Suprapubic skin (tissue), 4 donors: ENCODE data around the gene UTP25. TPM values are rescaled to one million over a fixed set of nuclear protein-coding genes. Genes with fewer than 3 reads are reported as not detected.

ENCODE experiments used
- DNase-seq, 2 donors: peaks; one replicate each; pipeline ENCODE4 v3.0.0-alpha.2; 2019; ENCODE audit warnings: low spot score in 2 of 2
- H3K27ac ChIP-seq: fragments of 200-600 bp; sonication (generic); one replicate; pipeline ENCODE4 v1.5.1; 2019
- H3K27me3 ChIP-seq: fragments of 200-600 bp; sonication (generic); one replicate; pipeline ENCODE4 v1.5.1; 2019
- H3K36me3 ChIP-seq: fragments of 200-600 bp; sonication (generic); one replicate; pipeline ENCODE4 v1.5.1; 2019
- H3K4me1 ChIP-seq: fragments of 200-600 bp; sonication (generic); one replicate; pipeline ENCODE4 v1.5.1; 2019
- H3K4me3 ChIP-seq: fragments of 200-600 bp; sonication (generic); one replicate; pipeline ENCODE4 v1.5.1; 2019; ENCODE audit warnings: mild to moderate bottlenecking
- H3K9me3 ChIP-seq: fragments of 200-600 bp; sonication (generic); one replicate; pipeline ENCODE4 v1.5.1; 2019
- EP300 ChIP-seq: sonication (generic); formaldehyde crosslinking; IDR thresholded peaks from one replicate; pipeline ENCODE4 v1.6.1; 2017; ENCODE audit warnings: antibody characterized with exemption
- POLR2A ChIP-seq, 2 donors: fragments of 450-650 bp; IDR thresholded peaks; one replicate each; pipeline ENCODE4 v1.6.1; 2017; ENCODE audit warnings: antibody characterized with exemption in 2 of 2, mild to moderate bottlenecking in 2 of 2, moderate library complexity in 2 of 2
- POLR2AphosphoS5 ChIP-seq, 3 donors: sonication (generic); formaldehyde crosslinking; IDR thresholded peaks; one replicate each; pipeline ENCODE4 v1.6.1; 2017; ENCODE audit warnings: antibody characterized with exemption in 3 of 3
- whole genome bisulfite sequencing: methylation state at CpG from one replicate; pipeline ENCODE4 v1.1.5; 2018; 5-methylcytosine and 5-hydroxymethylcytosine counted together
- total RNA-seq, 4 donors: library from RNA; depleted of rRNA; stranded (reverse); fragments of >200 nt; gene quantifications; one replicate each; pipeline ENCODE4 v1.1.0, GENCODE V29; 2016
- TF ChIP-seq, protein P1 (sequence below), 2 donors: fragments of 200-600 bp in 1 of 2; fragments of 450-650 bp in 1 of 2; sonication (generic) in 1 of 2; IDR thresholded peaks; one replicate each; pipeline ENCODE4 v1.5.1; 2016 to 2019; ENCODE audit warnings: antibody characterized with exemption in 2 of 2, mild to moderate bottlenecking in 1 of 2, moderate library complexity in 1 of 2

Gene UTP25
- total RNA-seq, 4 donors from 2014 or later: 9.6 to 17.9 (median 11.6) TPM

DNA sequence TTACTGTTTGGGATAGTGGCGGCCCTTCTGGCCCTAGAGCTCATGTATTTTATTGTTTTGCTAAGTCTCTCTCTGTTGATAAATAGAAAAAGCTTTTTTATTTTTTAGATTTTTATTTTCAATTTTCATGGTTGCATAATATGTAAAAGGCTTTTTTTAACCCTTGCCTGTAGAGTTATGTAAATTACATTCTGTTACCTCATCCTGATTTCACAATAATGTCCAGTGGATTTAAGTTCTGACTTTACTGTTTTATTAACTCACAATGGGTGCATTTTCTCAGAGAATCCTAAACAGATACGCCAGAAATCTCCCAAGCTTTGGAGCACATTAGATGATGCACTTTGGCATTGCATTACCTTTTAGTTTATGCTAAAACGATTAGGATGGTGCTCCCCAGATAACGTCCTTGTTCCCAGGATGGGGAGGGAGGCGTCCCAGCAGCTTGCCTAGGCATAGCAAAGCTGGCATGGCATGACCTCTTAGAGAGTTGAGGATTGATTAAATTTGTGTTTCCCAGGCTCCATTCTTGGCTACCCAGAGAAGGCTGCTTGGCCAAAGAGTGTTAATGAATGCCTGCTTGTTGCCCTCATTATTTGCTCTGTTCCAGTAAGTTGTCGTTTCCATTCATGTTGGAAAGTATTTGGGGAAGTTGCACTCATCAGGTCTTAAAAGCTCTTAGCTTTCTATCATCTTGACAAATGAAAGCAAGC, 17.1 kb downstream of the UTP25 start:
- H3K4me3 ChIP-seq: no peak overlapping the region
- peaks cover 92% of the 10 kb centered on the region for H3K36me3 ChIP-seq
- peaks cover 5% of the 10 kb centered on the region for H3K4me1 ChIP-seq
- WGBS: 77% methylated on average over 6 of the region's 6 CpGs
- no peaks in the 10 kb centered on the region for H3K27me3 ChIP-seq
- no peak for DNase-seq
- TF ChIP-seq POLR2A (IDR thresholded peaks at IDR 0.05): no peak
- TF ChIP-seq, protein P1, sequence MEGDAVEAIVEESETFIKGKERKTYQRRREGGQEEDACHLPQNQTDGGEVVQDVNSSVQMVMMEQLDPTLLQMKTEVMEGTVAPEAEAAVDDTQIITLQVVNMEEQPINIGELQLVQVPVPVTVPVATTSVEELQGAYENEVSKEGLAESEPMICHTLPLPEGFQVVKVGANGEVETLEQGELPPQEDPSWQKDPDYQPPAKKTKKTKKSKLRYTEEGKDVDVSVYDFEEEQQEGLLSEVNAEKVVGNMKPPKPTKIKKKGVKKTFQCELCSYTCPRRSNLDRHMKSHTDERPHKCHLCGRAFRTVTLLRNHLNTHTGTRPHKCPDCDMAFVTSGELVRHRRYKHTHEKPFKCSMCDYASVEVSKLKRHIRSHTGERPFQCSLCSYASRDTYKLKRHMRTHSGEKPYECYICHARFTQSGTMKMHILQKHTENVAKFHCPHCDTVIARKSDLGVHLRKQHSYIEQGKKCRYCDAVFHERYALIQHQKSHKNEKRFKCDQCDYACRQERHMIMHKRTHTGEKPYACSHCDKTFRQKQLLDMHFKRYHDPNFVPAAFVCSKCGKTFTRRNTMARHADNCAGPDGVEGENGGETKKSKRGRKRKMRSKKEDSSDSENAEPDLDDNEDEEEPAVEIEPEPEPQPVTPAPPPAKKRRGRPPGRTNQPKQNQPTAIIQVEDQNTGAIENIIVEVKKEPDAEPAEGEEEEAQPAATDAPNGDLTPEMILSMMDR (IDR thresholded peaks at IDR 0.05): no peak
- TF ChIP-seq POLR2AphosphoS5 (IDR thresholded peaks at IDR 0.05): no peak
- TF ChIP-seq EP300: no peak
- no peaks in the 10 kb centered on the region for H3K9me3 ChIP-seq
- H3K27ac ChIP-seq: no peak overlapping the region

DNA sequence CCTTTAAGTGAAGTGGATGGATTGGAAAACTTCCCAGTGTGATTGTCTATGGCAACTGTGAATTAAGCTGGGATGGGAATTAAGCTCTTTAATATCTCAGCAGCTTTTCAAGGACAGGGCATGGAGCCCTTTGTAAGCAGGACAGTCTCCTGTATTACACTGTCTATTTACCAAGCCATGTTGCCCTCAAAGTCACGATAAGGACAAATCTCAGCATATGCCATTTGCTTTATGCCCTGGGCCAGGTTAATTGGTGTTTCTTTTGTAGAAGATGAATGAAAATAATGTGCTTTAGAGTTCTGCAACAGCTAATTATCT, 17.6 kb downstream of the UTP25 start:
- Histone ChIP-seq H3K36me3 (peaks cover 89% of the 10 kb centered on the region), H3K9me3 (no peaks in the 10 kb centered on the region), H3K4me1 (peaks cover under 1% of the 10 kb centered on the region), H3K27ac (no peak overlapping the region), H3K27me3 (no peaks in the 10 kb centered on the region), H3K4me3 (no peak overlapping the region)
- DNase-seq: no peak
- TF ChIP-seq POLR2A (IDR thresholded peaks at IDR 0.05): no peak
- TF ChIP-seq EP300: no peak
- TF ChIP-seq, protein P1 (IDR thresholded peaks at IDR 0.05): no peak
- no peak for TF ChIP-seq POLR2AphosphoS5 (IDR thresholded peaks at IDR 0.05)
- WGBS: 94% methylated on average over 1 of the region's 1 CpG

DNA sequence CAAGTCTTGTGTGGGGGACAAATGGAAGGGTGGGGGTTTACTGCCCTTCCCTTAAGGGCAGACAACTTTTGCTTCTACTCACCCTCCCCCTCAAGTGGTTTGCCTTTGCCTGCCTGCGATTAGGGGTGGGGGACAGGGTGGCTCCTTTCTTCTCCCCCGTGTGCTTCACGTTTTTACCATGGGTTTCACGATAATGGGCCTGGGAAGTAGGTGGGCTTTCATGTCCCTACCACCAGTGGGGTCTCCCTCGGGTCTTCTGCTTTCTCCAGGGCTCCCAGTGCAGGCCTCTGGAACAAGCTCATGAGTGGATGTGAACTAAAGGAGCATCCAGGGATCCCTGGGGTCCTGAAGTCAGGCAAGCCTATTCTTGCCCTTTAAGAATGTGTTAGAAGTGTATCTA, 21.6 kb downstream of the UTP25 start:
- Histone ChIP-seq H3K4me3 (no peak overlapping the region), H3K4me1 (no peaks in the 10 kb centered on the region), H3K9me3 (no peaks in the 10 kb centered on the region), H3K36me3 (peaks cover 90% of the 10 kb centered on the region), H3K27me3 (no peaks in the 10 kb centered on the region), H3K27ac (no peak overlapping the region)
- no peak for DNase-seq
- TF ChIP-seq, protein P1 (IDR thresholded peaks at IDR 0.05): no peak
- TF ChIP-seq EP300 (no peak), POLR2A (IDR thresholded peaks at IDR 0.05) (no peak), POLR2AphosphoS5 (IDR thresholded peaks at IDR 0.05) (no peak)
- 94% methylated on average over 5 of the region's 5 CpGs for WGBS

DNA sequence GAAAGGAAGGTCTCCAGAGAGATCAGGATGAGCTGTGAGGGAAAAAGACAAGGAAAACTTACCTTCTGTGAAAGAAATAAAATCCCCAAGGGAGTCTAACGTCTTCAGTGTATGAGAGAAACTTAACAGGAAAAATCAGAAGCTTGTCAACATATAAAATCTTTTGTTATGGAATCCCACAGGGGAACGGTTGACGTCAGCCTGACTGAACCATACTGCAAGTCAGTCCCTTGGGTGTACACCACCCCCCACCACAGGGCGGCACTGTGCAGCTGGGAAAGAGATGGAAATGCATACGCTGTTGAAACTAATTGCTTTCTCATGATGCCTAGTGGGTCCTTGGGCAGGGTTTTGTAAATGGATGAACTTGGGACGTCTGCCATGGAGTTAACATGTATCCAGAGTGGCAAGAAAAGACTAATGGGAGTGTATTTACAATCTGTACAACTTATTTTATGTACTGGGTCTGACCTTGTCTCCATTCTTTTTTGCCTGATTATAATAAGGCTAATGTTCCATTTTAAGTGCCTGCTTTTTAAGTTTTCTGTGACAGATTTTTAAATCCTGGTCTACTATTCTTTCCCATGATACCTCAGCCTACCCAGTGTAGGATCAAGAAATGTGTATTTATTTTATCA, 22.7 kb downstream of the UTP25 start:
- TF ChIP-seq EP300: no peak
- TF ChIP-seq, protein P1 (IDR thresholded peaks at IDR 0.05): peak in 1 of 2 donors; percentile 46
- 59% methylated on average over 6 of the region's 6 CpGs for WGBS
- Histone ChIP-seq H3K27me3 (no peaks in the 10 kb centered on the region), H3K36me3 (peaks cover 82% of the 10 kb centered on the region), H3K27ac (no peak overlapping the region), H3K4me1 (no peaks in the 10 kb centered on the region), H3K4me3 (no peak overlapping the region), H3K9me3 (no peaks in the 10 kb centered on the region)
- no peak for DNase-seq

DNA sequence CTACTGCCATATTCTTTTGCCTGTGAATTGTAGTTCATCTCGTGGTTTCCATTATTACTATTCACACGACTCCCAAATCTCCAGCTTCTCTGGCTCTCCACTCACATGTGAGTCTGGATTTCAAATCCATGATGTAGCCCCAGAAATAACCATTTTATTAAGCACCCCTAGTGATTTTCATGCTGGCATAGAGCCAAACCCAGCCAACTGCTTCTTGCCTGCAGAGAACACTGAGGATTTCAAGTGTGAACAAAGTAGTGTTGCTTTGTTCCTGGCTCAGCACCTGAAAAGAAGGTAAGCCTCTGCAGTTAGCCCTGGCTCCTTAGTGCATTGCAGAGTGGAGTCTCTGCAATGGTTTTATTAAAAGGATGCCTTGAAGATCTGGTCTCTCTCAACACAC, 25.9 kb downstream of the UTP25 start:
- TF ChIP-seq POLR2A (IDR thresholded peaks at IDR 0.05) (no peak), EP300 (no peak), POLR2AphosphoS5 (IDR thresholded peaks at IDR 0.05) (no peak)
- TF ChIP-seq, protein P1 (IDR thresholded peaks at IDR 0.05): no peak
- Histone ChIP-seq H3K4me1 (no peaks in the 10 kb centered on the region), H3K27ac (no peak overlapping the region), H3K27me3 (no peaks in the 10 kb centered on the region), H3K4me3 (no peak overlapping the region), H3K9me3 (no peaks in the 10 kb centered on the region), H3K36me3 (peaks cover 55% of the 10 kb centered on the region)
- no peak for DNase-seq
- WGBS: 81% methylated on average over 2 of the region's 2 CpGs
